ENCODE results near the gene PLPP6. TPM values are rescaled to one million over a fixed set of nuclear protein-coding genes. Genes with fewer than 3 reads are reported as not detected.
A peak's percentile ranks its signal among the peaks of the same experiment; 100 is the strongest.

The PLPP6 gene
- total RNA-seq (10 to 100 TPM in 1 of 2 donors, 1 to 10 TPM in 1; 9.4 to 12.0 TPM), polyA plus RNA-seq (ENCODE audit: insufficient read length in 2 of 2) (10 to 100 TPM; 14.0 to 15.1 TPM)
- long read RNA-seq, donor 1, transcript PLPP6-201 (1 exons, 2,944 nt): major isoform, 27 of 27 reads
- long read RNA-seq, donor 1, partial matches to known transcripts: 0 of 27 reads
- long read RNA-seq, donor 1, other reads (novel, unspliced or antisense): 0 of 27 reads
- long read RNA-seq, donor 2, partial matches to known transcripts: 0 of 3 reads
- long read RNA-seq, donor 2, other reads (novel, unspliced or antisense): 0 of 3 reads
- long read RNA-seq, donor 3, partial matches to known transcripts: 0 of 4 reads
- long read RNA-seq, donor 3, other reads (novel, unspliced or antisense): 0 of 4 reads
- long read RNA-seq, donor 4, transcript PLPP6-201 (1 exons, 2,944 nt): major isoform, 24 of 24 reads
- long read RNA-seq, donor 4, partial matches to known transcripts: 0 of 24 reads
- long read RNA-seq, donor 4, other reads (novel, unspliced or antisense): 0 of 24 reads

DNA sequence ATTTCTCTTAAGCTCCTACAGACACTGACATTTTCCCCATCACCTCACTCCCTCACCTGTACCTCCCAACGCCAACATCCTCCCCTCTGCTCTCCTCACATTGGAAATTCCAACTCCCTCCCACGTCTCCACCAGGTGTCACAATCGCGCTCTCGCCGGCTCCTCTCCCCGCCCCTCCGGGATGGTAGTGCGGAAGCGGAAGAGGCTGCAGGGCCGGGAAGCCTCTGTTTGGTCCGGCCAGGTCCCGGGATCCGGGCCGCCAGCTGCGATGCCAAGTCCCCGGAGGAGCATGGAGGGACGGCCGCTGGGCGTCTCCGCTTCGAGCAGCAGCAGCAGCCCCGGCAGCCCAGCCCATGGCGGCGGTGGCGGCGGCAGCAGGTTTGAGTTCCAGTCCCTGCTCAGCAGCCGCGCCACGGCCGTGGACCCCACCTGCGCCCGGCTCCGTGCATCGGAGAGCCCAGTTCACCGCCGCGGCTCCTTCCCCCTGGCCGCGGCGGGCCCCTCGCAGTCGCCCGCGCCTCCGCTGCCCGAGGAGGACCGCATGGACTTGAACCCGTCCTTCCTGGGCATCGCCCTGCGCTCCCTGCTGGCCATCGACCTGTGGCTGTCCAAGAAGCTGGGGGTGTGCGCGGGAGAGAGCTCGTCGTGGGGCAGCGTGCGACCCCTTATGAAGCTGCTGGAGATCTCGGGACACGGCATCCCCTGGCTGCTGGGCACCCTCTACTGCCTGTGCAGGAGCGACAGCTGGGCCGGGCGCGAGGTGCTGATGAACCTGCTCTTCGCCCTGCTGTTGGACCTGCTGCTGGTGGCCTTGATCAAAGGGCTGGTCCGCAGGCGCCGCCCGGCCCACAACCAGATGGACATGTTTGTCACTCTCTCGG lies at the start of gene PLPP6:
PLPP6 (plus strand) TSS at position 187 of the 881 bp plus-strand sequence; CDS start at position 269, 82 bp downstream.
- Histone ChIP-seq H3K4me1 (ENCODE audit: control insufficient read depth, insufficient read depth, low read length) (peaks cover 15% of the 10 kb centered on the region), H3K4me3 (ENCODE audit: low read depth, low read length) (peak within 1 kb of the TSS; percentile 59), H3K27ac (ENCODE audit: low read depth, low read length) (no peak within 1 kb of the TSS), H3K9me3 (ENCODE audit: control insufficient read depth, insufficient read depth, low read length) (no peaks in the 10 kb centered on the region), H3K27me3 (ENCODE audit: control insufficient read depth, insufficient read depth, low read length) (no peaks in the 10 kb centered on the region), H3K36me3 (ENCODE audit: control insufficient read depth, insufficient read depth, low read length) (peaks cover 2% of the 10 kb centered on the region)
- peak in 4 of 6 donors; percentile 67 to 97 (median 82) for DNase-seq (ENCODE audit: low read depth in 4 of 6, low spot score in 6 of 6)
- WGBS (ENCODE audit: insufficient coverage): 2% methylated on average over 70 of the region's 70 CpGs

DNA sequence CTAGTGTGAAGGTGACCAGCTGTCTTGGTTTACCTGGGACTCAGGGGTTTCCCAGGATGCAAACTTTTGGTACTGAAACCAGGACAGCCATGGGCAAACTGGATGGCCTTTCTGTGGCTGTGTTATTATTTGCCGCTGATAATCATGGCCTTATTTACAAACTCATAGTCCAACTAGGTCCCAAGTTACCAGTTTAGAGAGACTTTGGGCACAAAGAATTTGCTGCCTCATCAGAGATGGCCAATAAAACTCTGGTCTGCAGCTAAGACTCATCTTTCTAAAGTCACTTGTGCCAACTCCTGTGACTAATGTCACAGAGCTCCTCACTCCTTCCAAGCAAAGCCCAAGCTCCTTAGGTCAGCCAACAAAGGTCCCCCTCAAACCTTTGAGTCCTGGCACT lies 47.5 kb upstream of the PLPP6 start:
- no peak overlapping the region for H3K27ac ChIP-seq (ENCODE audit: low read depth, low read length)
- H3K9me3 ChIP-seq (ENCODE audit: control insufficient read depth, insufficient read depth, low read length): no peaks in the 10 kb centered on the region
- H3K4me1 ChIP-seq (ENCODE audit: control insufficient read depth, insufficient read depth, low read length): no peaks in the 10 kb centered on the region
- H3K27me3 ChIP-seq (ENCODE audit: control insufficient read depth, insufficient read depth, low read length): no peaks in the 10 kb centered on the region
- WGBS (ENCODE audit: insufficient coverage): 100% methylated on average over 1 of the region's 1 CpG
- H3K4me3 ChIP-seq (ENCODE audit: low read depth, low read length): no peak overlapping the region
- no peak for DNase-seq (ENCODE audit: low read depth in 4 of 6, low spot score in 6 of 6)
- no peaks in the 10 kb centered on the region for H3K36me3 ChIP-seq (ENCODE audit: control insufficient read depth, insufficient read depth, low read length)

DNA sequence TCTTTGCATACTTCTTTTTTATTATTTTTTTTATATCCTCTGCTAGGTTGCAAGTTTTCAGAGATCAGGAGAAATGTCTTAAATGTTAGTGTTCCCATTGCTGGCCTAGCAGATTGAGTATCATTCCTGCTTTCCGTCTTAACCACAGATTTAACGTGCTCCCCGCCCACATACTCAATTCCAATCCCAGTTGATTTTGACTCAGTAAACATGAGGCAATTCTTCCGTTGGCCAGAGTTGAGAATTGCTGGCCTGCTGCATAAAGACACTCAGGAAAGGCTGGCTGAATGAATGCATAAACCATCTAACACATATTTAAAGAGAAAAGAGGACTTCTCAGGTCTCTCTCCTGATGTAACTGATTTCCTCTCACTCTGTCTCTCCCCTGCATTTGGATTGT lies 46.8 kb upstream of the PLPP6 start:
- WGBS (ENCODE audit: insufficient coverage): 69% methylated on average over 4 of the region's 4 CpGs
- Histone ChIP-seq H3K27ac (ENCODE audit: low read depth, low read length) (no peak overlapping the region), H3K9me3 (ENCODE audit: control insufficient read depth, insufficient read depth, low read length) (no peaks in the 10 kb centered on the region), H3K4me1 (ENCODE audit: control insufficient read depth, insufficient read depth, low read length) (no peaks in the 10 kb centered on the region), H3K36me3 (ENCODE audit: control insufficient read depth, insufficient read depth, low read length) (no peaks in the 10 kb centered on the region), H3K27me3 (ENCODE audit: control insufficient read depth, insufficient read depth, low read length) (no peaks in the 10 kb centered on the region), H3K4me3 (ENCODE audit: low read depth, low read length) (no peak overlapping the region)
- DNase-seq (ENCODE audit: low read depth in 4 of 6, low spot score in 6 of 6): no peak

DNA sequence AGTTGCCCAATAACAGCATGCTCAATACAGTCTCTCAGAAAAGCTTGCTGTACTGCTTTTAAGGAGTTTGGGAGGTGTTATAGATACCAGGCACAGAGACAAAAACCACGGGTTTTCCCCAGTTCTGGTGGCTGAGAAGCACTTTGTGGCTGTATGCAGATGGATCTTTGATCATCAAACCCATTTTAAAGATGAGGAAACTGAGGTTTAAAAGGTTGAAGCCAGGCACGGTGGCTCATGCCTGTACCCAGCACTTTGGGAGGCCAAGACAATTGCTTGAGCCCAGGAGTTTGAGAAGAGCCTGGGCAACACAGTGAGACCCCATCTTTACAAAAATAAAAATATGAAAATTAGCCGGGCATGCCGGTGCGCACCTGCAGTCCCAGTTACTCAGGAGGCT lies 46.3 kb upstream of the PLPP6 start:
- DNase-seq (ENCODE audit: low read depth in 4 of 6, low spot score in 6 of 6): no peak
- WGBS (ENCODE audit: insufficient coverage): 92% methylated on average over 2 of the region's 5 CpGs

DNA sequence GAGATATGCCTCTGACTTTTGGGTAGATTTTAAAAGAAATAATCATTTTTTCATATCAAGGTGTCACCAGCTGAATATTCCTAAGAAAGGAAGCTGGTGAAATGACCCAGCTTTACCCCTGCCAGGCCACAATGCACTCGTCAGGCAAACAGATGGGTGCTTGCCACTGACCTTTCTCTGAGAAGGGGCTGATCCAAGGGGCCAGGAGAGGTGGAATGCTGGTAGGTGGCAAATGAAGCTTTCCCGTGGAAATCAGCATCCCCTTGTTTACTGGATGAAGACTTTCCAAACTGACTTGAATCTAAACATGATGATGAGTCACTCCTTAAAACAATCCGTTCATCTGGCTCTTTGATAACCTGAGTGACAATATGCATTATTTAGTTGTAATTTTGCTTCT lies 44.3 kb upstream of the PLPP6 start:
- Histone ChIP-seq H3K27me3 (ENCODE audit: control insufficient read depth, insufficient read depth, low read length) (no peaks in the 10 kb centered on the region), H3K4me3 (ENCODE audit: low read depth, low read length) (no peak overlapping the region), H3K9me3 (ENCODE audit: control insufficient read depth, insufficient read depth, low read length) (no peaks in the 10 kb centered on the region), H3K27ac (ENCODE audit: low read depth, low read length) (no peak overlapping the region), H3K4me1 (ENCODE audit: control insufficient read depth, insufficient read depth, low read length) (no peaks in the 10 kb centered on the region), H3K36me3 (ENCODE audit: control insufficient read depth, insufficient read depth, low read length) (peaks cover 3% of the 10 kb centered on the region)
- WGBS (ENCODE audit: insufficient coverage): 83% methylated on average over 1 of the region's 3 CpGs
- no peak for DNase-seq (ENCODE audit: low read depth in 4 of 6, low spot score in 6 of 6)

More for the DNA sequence above, 46.3 kb upstream of the PLPP6 start:
- Histone ChIP-seq H3K27ac (ENCODE audit: low read depth, low read length) (no peak overlapping the region), H3K9me3 (ENCODE audit: control insufficient read depth, insufficient read depth, low read length) (no peaks in the 10 kb centered on the region), H3K27me3 (ENCODE audit: control insufficient read depth, insufficient read depth, low read length) (no peaks in the 10 kb centered on the region), H3K36me3 (ENCODE audit: control insufficient read depth, insufficient read depth, low read length) (no peaks in the 10 kb centered on the region), H3K4me3 (ENCODE audit: low read depth, low read length) (no peak overlapping the region), H3K4me1 (ENCODE audit: control insufficient read depth, insufficient read depth, low read length) (no peaks in the 10 kb centered on the region)

DNA sequence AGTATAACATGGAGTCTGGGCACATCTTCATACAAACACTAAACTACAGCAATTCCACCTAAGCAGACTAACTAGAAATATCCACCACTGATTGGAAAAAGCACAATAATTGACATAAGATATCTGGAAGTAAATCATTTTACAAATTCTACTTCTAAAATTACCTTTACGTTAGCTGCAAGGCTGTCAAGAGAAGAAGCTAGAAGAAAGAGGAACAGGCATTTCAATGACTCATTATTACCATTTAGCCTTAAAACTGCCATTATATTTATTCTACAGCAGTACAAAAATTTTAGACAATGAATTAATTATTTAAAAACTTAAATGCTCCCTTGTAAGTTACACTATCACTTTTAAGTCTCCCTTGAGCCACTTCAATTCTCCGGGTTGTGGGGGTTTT lies 43.4 kb upstream of the PLPP6 start:
- Histone ChIP-seq H3K4me3 (ENCODE audit: low read depth, low read length) (no peak overlapping the region), H3K9me3 (ENCODE audit: control insufficient read depth, insufficient read depth, low read length) (no peaks in the 10 kb centered on the region), H3K27me3 (ENCODE audit: control insufficient read depth, insufficient read depth, low read length) (no peaks in the 10 kb centered on the region), H3K4me1 (ENCODE audit: control insufficient read depth, insufficient read depth, low read length) (no peaks in the 10 kb centered on the region), H3K36me3 (ENCODE audit: control insufficient read depth, insufficient read depth, low read length) (peaks cover 3% of the 10 kb centered on the region), H3K27ac (ENCODE audit: low read depth, low read length) (no peak overlapping the region)
- no peak for DNase-seq (ENCODE audit: low read depth in 4 of 6, low spot score in 6 of 6)
- no CpG with 5 or more reads among the region's 2 CpGs for WGBS (ENCODE audit: insufficient coverage)

DNA sequence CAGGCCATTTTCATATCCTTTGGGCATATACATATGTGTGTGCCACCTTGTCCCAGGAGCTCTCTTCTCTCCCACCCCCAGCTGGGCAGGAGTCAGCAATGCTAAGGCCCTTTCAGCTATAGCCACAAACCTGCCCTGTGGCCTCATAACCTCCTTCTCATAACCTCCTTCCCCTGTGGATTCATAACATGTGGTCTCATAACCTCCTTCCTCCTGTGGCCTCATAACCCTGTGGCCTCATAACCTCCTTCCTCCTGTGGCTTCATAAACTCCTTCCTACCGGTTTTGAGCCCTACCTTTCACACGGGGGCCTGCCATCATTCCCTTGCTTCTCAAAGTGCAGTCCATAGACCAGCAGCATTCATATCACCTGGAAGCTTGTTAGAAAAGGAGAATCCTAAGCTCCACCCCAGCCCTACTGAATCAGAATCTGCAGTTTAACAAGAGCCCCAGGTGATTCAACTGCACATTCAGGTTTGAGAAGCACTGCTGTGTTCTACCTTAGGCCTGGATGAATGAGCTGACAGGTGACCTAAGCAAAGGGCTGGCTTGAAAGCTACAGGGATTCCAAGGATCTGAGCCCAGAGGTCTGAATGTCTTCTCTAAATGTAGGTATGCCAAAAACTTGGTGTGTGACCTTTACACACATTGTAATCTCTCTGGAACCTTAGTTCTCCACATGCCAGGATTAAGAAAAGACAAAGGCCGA lies 41.9 kb upstream of the PLPP6 start:
- H3K27me3 ChIP-seq (ENCODE audit: control insufficient read depth, insufficient read depth, low read length): no peaks in the 10 kb centered on the region
- no peaks in the 10 kb centered on the region for H3K4me1 ChIP-seq (ENCODE audit: control insufficient read depth, insufficient read depth, low read length)
- no peak overlapping the region for H3K27ac ChIP-seq (ENCODE audit: low read depth, low read length)
- no peaks in the 10 kb centered on the region for H3K9me3 ChIP-seq (ENCODE audit: control insufficient read depth, insufficient read depth, low read length)
- WGBS (ENCODE audit: insufficient coverage): 76% methylated on average over 3 of the region's 3 CpGs
- no peak for DNase-seq (ENCODE audit: low read depth in 4 of 6, low spot score in 6 of 6)
- no peak overlapping the region for H3K4me3 ChIP-seq (ENCODE audit: low read depth, low read length)
- peaks cover 3% of the 10 kb centered on the region for H3K36me3 ChIP-seq (ENCODE audit: control insufficient read depth, insufficient read depth, low read length)

DNA sequence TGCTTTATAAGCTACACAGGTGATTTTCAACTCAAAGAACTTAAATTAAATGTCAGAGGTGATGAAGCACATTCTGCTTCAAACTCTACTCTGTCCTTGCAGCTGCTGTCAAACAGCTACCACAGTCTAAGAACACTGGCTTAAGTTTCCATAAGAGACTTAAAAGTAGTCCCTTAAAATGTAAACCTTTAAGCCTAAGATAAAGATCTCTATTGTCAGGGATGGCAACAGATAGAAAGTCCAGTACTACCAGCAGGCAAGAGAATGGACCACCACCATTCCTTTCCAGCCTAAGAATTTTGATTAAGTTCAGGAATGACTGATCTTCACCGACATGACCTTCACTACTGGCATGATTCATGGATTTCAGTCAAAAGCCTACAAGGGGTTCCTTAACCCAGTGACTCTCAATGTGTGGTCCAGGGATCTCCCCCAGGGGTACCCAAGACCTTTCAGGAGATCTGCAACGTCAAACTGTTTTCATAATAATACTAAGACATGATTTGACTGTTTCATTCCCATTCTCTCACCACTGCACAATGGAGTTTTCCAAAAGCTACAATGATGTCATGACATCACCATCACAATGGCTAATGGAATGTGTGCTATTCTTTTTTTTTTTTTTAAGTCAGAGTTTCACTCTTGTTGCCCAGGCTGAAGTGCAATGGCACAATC lies 41.1 kb upstream of the PLPP6 start:
- Histone ChIP-seq H3K4me1 (ENCODE audit: control insufficient read depth, insufficient read depth, low read length) (no peaks in the 10 kb centered on the region), H3K9me3 (ENCODE audit: control insufficient read depth, insufficient read depth, low read length) (no peaks in the 10 kb centered on the region), H3K27ac (ENCODE audit: low read depth, low read length) (no peak overlapping the region), H3K27me3 (ENCODE audit: control insufficient read depth, insufficient read depth, low read length) (no peaks in the 10 kb centered on the region), H3K36me3 (ENCODE audit: control insufficient read depth, insufficient read depth, low read length) (peaks cover 3% of the 10 kb centered on the region), H3K4me3 (ENCODE audit: low read depth, low read length) (no peak overlapping the region)
- DNase-seq (ENCODE audit: low read depth in 4 of 6, low spot score in 6 of 6): no peak
- WGBS (ENCODE audit: insufficient coverage): 29% methylated on average over 2 of the region's 2 CpGs

DNA sequence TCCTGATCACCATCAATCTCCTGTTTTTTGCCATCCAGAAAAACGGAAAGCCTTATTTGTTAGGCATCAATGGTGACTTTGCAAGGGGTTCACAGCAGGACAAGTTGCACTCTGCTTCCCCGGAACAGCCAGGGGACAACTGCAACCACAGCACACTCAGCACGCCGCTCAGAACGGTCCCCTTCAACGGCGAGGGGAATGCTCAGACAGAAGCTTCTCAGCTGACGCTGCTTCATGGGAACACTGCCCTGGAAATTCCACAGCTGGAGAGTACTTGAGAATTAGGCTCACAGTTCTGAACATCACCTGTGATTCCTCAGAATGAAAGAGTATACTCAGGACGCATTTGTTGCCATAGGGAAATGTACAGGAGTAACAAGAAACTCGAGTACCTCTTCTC lies 40.1 kb upstream of the PLPP6 start:
- Histone ChIP-seq H3K27me3 (ENCODE audit: control insufficient read depth, insufficient read depth, low read length) (no peaks in the 10 kb centered on the region), H3K4me3 (ENCODE audit: low read depth, low read length) (no peak overlapping the region), H3K9me3 (ENCODE audit: control insufficient read depth, insufficient read depth, low read length) (no peaks in the 10 kb centered on the region), H3K4me1 (ENCODE audit: control insufficient read depth, insufficient read depth, low read length) (no peaks in the 10 kb centered on the region), H3K36me3 (ENCODE audit: control insufficient read depth, insufficient read depth, low read length) (peaks cover 3% of the 10 kb centered on the region), H3K27ac (ENCODE audit: low read depth, low read length) (no peak overlapping the region)
- 66% methylated on average over 8 of the region's 10 CpGs for WGBS (ENCODE audit: insufficient coverage)
- DNase-seq (ENCODE audit: low read depth in 4 of 6, low spot score in 6 of 6): no peak

Measured in spinal cord (tissue), 10 donors.